ENCODE results near the gene LDB2.

The LDB2 gene

DNA sequence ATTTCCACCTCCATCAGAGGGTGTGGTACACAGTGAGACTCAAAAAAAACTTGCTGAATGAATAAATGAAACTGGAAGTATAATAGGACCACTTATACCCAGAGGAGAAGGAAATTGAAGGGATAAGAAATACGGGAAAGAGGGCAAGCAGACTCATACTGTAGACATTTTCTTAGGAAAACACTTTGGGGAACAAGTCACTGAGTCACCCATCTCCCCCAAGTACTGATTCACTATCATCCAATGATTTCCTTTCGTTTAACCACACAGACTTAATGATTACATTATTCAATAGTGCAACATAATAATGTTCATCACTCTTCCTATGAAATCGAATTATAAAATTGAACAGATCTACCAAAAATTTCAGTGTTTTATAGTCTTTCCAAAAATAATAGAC, 97.1 kb downstream of the LDB2 start:
- DNase-seq: no peak

DNA sequence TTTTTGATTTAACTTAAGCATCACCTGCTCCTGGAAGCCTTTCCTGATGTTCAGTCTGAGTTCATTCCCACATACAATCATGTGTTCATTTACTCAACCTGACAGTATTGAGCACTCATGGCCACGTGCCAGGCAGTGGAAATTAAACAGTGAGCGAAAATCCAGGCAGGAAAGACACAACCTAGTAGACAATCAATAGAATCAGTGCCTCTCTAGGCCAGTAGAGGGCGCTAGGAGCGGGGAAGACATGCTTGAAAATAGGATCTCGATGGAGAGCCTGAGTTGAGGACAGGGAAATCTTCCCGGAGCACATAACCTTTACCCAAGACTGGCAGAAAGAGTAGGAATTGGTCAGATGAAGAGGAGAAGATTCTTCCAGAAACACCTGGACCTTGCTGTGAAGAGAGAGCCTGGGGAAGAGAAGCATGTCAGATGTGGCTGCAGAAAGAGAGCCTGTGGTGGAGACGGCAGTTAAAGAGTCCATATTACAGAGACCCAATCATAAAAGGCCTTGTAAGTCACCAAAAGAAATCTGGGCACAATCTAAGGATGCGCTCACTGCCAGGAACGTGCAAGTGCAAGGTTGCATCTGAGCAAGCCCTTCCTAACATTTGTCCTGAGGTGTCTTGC, 103.5 kb downstream of the LDB2 start:
- DNase-seq: no peak

GRCh38 chr4:16791460-16791859, 107.0 kb downstream of the LDB2 start:
- DNase-seq: no peak

- DNase-seq: no peak
Measured at GRCh38 chr4:16790508-16790907, 107.9 kb downstream of the LDB2 start.

DNA sequence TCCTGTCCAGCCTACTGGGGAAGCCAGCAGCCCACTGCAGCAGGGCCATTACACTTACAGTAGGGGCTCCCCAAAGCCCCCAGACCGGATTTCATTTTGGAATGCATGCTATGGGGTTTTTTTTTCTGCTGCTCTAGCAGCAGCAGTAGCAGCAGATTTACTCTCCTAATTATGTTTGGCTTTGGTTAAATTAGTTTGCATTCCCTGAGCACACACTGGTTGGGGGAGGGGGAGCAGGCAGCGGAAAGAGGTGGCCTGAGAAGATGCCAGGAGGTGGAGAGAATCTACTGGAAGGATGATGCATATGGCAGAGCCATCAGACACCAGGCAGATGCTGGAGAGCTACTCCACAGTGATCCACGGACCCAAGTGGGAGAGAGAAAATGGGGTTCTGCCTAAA, 109.6 kb downstream of the LDB2 start:
- no peak for DNase-seq

- no peak for DNase-seq
Measured at GRCh38 chr4:16785793-16786527, 112.5 kb downstream of the LDB2 start.

DNA sequence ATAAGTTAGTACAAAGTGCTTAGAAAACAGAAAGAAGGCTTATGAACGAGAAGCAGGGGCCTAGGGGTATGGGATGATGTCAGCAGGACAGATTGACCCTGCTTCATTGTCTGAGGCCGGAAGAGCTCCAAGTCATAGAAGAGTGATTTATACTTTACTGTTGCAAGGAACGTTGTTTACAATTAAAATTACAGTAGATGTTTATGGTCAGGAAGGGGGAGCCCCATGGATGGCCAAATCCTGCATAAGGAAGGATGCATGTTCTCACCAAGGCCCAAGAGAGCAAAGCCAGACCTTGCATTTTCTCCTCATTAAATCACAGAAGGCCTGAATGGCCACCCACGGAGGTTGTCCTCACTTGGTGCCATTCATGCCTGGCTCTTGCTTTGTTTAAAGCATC, 115.3 kb downstream of the LDB2 start:
- no peak for DNase-seq

DNA sequence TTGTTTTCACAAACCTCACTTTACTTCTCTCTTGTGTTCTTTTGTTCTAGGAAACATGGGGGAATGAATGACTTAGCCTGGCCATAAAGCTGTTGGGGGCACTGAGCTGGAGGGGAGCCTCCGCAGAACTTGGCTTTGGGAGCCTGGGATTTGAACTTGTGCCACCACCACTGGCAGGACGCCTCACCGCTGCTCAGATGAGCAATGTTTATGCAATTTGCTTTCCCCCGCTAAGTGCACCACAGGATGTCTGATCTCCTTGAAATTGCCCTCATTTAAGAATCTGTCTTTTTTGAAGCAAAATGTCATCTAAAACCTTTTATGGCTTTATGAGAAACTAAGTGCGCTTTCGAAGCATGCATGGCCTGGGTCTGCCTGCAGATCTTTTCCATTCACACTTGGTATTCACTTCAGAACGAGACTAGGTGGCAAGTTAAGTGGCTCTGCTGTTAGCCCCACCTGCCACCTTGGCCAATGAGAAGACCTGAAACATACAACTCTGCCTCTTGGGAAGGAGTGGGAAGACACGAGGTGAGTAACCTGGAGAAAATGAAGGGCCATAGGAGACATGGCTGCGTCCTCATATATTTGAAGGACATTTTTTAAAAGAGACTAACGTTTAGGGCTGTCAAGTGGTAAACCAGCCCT, 119.3 kb downstream of the LDB2 start:
- DNase-seq: no peak

- no peak for DNase-seq
Measured at GRCh38 chr4:16777726-16778125, 120.7 kb downstream of the LDB2 start.

DNA sequence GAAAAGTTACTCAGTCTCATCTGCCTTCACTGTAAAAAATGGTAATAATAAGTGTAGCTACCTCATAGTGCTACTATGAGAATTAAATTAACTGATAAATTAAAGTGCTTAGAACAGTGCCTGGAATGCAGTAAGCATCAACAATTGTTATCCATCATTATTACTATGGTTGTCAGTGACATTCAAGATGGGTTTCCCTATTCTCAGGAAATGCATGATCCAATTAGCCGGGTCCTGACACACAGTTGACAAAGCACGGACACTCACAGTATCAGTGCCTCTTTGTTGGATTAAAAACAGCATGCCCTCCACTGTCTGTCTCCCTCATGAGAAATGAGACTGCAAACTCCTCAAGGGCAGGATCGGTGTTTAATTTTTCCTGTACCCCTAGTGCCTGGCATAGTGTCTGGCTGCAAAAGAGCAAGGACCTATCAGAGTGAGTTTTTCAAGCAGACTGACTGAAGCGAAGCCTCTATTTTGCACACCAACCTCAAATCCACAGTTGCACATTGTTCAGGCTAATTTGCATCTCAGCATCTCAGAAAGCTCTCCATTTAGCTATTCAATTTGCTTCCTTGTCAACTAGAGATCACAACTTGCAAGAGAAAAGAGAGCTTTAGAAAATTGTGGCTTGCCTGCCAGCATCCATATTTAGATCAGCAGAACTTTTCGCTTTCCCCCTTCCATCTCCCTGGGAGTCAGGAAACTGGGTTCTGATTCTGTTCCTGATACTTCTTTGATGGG, 122.9 kb downstream of the LDB2 start:
- no peak for DNase-seq

- DNase-seq: no peak
Measured at GRCh38 chr4:16772366-16772850, 126.0 kb downstream of the LDB2 start.

GRCh38 chr4:16770710-16771285, 127.6 kb downstream of the LDB2 start:
- DNase-seq: no peak

DNA sequence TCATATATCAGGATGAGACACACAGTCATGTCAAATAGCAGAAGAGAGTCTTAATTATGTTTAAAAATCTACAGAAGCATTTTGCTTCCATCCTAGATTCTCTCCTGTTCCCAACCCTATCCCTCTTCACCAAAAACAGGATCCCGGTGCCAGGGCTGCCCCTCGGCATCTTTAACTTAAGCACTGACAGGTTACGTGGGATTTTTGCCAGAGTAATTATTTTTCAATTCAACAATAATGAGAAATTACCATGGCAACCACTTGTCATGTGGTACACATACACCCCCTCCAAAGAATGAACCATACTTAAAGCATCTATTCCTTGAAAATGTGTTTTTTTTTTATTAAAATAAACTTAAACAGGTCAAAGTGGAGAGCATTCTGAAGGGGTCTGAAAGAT, 130.6 kb downstream of the LDB2 start:
- no peak for DNase-seq

- DNase-seq: no peak
Measured at GRCh38 chr4:16767251-16767650, 131.2 kb downstream of the LDB2 start.

DNA sequence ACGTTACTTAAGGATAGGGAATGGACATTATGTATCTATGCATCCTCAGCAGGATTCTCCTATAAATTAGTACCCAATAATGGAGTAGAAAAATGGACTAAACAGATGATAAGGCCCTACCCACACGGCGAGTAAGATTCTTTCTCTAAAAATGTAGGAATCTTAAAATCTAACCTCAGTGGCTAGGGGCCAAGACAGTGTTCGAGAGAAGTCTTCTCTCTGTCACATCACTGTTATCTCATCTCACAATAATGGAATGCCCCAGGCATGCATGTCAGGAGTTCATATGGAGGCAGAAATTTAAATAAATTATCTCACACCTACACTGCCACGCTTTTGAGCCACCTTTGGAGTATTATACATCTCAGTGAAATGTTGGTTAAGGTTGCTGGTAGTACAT, 132.9 kb downstream of the LDB2 start:
- DNase-seq: no peak

GRCh38 chr4:16764622-16765021, 133.8 kb downstream of the LDB2 start:
- DNase-seq: no peak

GRCh38 chr4:16760617-16761363, 137.7 kb downstream of the LDB2 start:
- no peak for DNase-seq

GRCh38 chr4:16759931-16760582, 138.4 kb downstream of the LDB2 start:
- DNase-seq: no peak

GRCh38 chr4:16758816-16759215, 139.6 kb downstream of the LDB2 start:
- DNase-seq: no peak

DNA sequence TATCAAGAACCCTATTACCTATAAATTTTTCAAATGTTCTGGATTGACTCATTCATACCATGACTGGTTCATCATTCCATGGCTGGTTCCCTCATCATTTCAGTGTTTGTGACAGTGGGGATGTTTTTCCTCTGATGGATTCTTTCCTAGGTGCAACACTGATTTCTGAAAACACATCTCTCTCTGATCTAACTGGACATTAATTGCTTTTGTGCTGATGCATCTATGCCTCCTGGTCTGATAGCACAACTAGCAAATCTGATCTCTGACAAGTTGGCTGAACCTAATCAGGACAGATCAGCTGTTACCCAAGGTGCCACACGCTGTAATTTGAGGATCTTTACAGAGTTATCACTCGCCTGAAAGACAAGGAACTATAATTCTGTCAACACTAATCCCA, 140.2 kb downstream of the LDB2 start:
- DNase-seq: no peak

- DNase-seq: no peak
Measured at GRCh38 chr4:16757080-16757521, 141.3 kb downstream of the LDB2 start.

DNA sequence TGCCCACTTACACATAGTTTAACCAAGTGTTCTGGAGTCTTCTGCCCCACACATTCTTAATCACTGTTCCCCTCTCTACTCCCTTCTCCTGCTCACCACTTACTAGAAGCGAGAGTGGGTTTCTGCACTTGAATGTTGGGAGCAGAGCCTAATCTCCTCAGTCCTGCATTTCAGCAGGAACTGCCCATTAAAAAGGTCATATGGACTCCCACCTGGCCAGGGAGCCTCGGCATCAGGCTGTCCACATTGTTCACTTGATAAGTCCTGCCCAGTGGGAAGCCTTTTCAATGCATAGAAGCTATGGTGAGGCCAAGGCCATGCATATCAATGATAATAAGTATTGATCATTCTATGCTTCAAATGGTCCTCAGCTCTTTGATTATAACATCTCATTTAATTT, 144.3 kb downstream of the LDB2 start:
- DNase-seq: no peak
